HepG2 (cell line): ENCODE data around the gene GBP7.

ENCODE experiments used
- FOXA1 ChIP-seq, 2 experiments: fragments of 450-650 bp in 1 of 2; sonication (generic) in 1 of 2; formaldehyde crosslinking in 1 of 2; IDR thresholded peaks; 2 replicates each; pipeline versions ENCODE4 v1.4.0 to v1.6.1; 2016 to 2020; ENCODE audit warnings: missing genetic modification reagents in 1 of 2
- JUNB ChIP-seq: sonication (generic); formaldehyde crosslinking; IDR thresholded peaks from 2 replicates; pipeline ENCODE4 v1.8.0; 2022; ENCODE audit warnings: missing genetic modification reagents, mild to moderate bottlenecking, borderline replicate concordance
- ZNF274 ChIP-seq: sonication (generic); formaldehyde crosslinking; IDR thresholded peaks from 2 replicates; pipeline ENCODE4 v1.5.1; 2020; ENCODE audit warnings: mild to moderate bottlenecking, missing genetic modification reagents
- ZNF713 ChIP-seq: sonication (generic); formaldehyde crosslinking; IDR thresholded peaks from 2 replicates; pipeline ENCODE4 v1.4.0; 2020; ENCODE audit warnings: mild to moderate bottlenecking, missing genetic modification reagents
- ZZZ3 ChIP-seq: sonication (generic); formaldehyde crosslinking; IDR thresholded peaks from 2 replicates; pipeline ENCODE4 v1.4.0; 2020; ENCODE audit warnings: missing genetic modification reagents, mild to moderate bottlenecking, borderline replicate concordance
- TF ChIP-seq, protein P1 (sequence below): sonication (generic); formaldehyde crosslinking; IDR thresholded peaks from 2 replicates; pipeline ENCODE4 v1.4.0; 2020; ENCODE audit warnings: mild to moderate bottlenecking, missing genetic modification reagents

DNA sequence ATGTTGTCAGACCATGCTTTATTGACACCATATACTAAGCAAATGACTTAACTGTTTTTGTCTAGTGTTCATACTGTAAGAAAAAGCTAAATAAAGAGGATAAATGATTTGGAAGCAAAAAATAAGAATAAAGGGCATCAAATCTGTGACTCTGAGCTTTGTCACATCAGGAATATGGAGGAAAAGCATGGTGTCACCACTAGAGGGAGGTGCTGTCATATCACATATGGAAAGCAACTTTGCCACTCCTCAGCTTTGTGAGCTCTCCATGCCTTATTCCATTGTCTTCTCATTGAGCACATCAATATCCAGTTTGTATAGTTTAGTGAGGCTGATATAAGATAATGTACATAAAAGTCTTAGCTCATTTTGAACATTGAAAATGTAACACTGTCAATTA is 90.0 kb downstream of the GBP7 start:
- no peak for TF ChIP-seq FOXA1 (IDR thresholded peaks at IDR 0.05)
- no peak for TF ChIP-seq FOXA1 (CRISPR knock-in tag; IDR thresholded peaks at IDR 0.05)
- no peak for TF ChIP-seq ZNF274 (CRISPR knock-in tag)
- no peak for TF ChIP-seq ZNF713 (CRISPR knock-in tag)
- TF ChIP-seq, protein P1, sequence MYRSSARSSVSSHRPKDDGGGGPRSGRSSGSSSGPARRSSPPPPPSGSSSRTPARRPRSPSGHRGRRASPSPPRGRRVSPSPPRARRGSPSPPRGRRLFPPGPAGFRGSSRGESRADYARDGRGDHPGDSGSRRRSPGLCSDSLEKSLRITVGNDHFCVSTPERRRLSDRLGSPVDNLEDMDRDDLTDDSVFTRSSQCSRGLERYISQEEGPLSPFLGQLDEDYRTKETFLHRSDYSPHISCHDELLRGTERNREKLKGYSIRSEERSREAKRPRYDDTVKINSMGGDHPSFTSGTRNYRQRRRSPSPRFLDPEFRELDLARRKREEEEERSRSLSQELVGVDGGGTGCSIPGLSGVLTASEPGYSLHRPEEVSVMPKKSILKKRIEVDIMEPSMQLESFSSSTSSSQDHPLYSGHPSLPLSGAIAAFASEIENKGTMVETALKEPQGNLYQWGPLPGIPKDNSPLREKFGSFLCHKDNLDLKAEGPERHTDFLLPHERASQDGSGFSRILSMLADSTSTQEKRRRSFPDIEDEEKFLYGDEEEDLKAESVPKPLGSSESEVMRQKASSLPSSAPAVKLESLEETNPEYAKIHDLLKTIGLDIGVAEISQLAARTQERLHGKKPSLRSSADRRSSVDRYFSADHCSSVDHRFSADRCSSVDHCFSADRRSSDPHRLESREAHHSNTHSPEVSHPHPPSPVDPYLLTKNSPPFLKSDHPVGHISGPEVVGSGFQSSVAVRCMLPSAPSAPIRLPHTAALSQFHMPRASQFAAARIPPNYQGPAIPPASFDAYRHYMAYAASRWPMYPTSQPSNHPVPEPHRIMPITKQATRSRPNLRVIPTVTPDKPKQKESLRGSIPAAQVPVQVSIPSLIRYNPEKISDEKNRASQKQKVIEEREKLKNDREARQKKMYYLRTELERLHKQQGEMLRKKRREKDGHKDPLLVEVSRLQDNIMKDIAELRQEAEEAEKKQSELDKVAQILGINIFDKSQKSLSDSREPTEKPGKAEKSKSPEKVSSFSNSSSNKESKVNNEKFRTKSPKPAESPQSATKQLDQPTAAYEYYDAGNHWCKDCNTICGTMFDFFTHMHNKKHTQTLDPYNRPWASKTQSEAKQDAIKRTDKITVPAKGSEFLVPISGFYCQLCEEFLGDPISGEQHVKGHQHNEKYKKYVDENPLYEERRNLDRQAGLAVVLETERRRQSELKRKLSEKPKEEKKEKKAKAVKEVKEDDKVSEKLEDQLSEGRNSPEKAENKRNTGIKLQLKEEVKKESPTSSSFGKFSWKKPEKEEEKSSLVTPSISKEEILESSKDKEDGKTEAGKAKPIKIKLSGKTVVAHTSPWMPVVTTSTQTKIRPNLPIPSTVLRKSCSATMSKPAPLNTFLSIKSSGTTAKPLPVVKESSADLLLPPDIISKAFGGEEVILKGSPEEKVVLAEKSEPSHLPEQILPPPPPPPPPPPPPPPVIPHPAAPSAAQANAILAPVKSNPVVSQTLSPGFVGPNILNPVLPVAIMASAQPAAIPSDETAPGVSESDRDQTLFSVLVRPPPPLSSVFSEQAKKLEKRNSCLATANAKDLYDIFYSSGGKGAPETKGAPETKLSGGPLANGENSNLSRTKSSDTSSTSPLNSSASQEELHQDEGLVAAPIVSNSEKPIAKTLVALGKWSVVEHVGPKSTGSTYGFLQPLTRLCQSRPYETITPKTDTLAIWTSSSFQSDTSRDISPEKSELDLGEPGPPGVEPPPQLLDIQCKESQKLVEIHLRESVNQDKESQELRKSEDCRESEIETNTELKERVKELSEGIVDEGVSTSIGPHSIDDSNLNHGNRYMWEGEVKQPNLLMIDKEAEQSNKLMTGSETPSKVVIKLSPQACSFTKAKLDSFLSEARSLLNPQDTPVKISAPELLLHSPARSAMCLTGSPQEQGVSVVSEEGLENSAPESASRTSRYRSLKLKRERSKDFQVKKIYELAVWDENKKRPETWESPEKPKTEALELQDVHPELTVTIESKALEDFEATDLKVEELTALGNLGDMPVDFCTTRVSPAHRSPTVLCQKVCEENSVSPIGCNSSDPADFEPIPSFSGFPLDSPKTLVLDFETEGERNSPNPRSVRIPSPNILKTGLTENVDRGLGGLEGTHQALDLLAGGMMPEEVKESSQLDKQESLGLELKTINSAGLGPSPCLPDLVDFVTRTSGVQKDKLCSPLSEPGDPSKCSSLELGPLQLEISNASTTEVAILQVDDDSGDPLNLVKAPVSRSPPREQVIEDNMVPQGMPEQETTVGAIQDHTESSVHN (CRISPR knock-in tag): no peak
- no peak for TF ChIP-seq ZZZ3 (CRISPR knock-in tag)
- TF ChIP-seq JUNB (CRISPR knock-in tag): no peak
